Activated T-helper 1 cell treated with anti-CD3 and anti-CD28 coated beads, Interleukin-12 subunit alpha, Interleukin-12 subunit beta, Interleukin-2, Interleukin-4 antibody, amounts not matched to agents 30 ng/mL and 10 ng/mL and 1 ng/mL, durations not matched to agents 14 hours and 24 hours and 36 hours (primary cell): ENCODE data around the gene DIAPH2. TPM values are rescaled to one million over a fixed set of nuclear protein-coding genes. Genes with fewer than 3 reads are reported as not detected.

Source experiments
- DNase-seq: peaks from one replicate; pipeline ENCODE4 v3.0.0; 2021; ENCODE audit warnings: low spot score
- H3K27ac Mint-ChIP-seq: one replicate; pipeline ENCODE4 v1.8.0; 2021; ENCODE audit warnings: mild to moderate bottlenecking, mixed read lengths
- H3K27me3 Mint-ChIP-seq: one replicate; pipeline ENCODE4 v1.8.0; 2022; ENCODE audit warnings: mild to moderate bottlenecking, moderate library complexity, mixed read lengths; ENCODE audit not compliant: insufficient read depth
- H3K36me3 Mint-ChIP-seq: one replicate; pipeline ENCODE4 v1.8.0; 2021; ENCODE audit warnings: low read depth, mixed read lengths
- H3K4me1 Mint-ChIP-seq: one replicate; pipeline ENCODE4 v1.8.0; 2021; ENCODE audit warnings: low read depth, mixed read lengths
- H3K4me3 Mint-ChIP-seq: one replicate; pipeline ENCODE4 v1.8.0; 2021; ENCODE audit warnings: mild to moderate bottlenecking, moderate library complexity, mixed read lengths
- H3K9me3 Mint-ChIP-seq: one replicate; pipeline ENCODE4 v1.8.0; 2021; ENCODE audit warnings: mixed read lengths
- intact Hi-C: fragments of 100-400 bp; cut with micrococcal nuclease; formaldehyde crosslinking; loops from one replicate; pipeline ENCODE4 v1.15.1; 2024
- total RNA-seq: library from RNA; stranded (reverse); gene quantifications from 2 replicates; pipeline ENCODE4 v1.2.3, GENCODE V29; 2022

DIAPH2 gene
- total RNA-seq, 1 donor from 2014 or later, result 10.8 TPM

GRCh38 chrX:97006167-97006566 lies 321.5 kb downstream of the DIAPH2 start:
- H3K9me3 Mint-ChIP-seq, result no peaks in the 10 kb centered on the region
- no peaks in the 10 kb centered on the region for H3K4me1 Mint-ChIP-seq
- no peak for DNase-seq
- H3K36me3 Mint-ChIP-seq, result no peaks in the 10 kb centered on the region
- intact Hi-C loops, result no loop called here
- no peak overlapping the region for H3K4me3 Mint-ChIP-seq
- H3K27me3 Mint-ChIP-seq, result no peaks in the 10 kb centered on the region
- H3K27ac Mint-ChIP-seq, result no peak overlapping the region

- Mint-ChIP-seq H3K4me1 (no peaks in the 10 kb centered on the region), H3K36me3 (no peaks in the 10 kb centered on the region), H3K27ac (no peak overlapping the region), H3K9me3 (no peaks in the 10 kb centered on the region), H3K27me3 (no peaks in the 10 kb centered on the region), H3K4me3 (no peak overlapping the region)
- DNase-seq, result no peak
- intact Hi-C loops, result no loop called here
Observed at GRCh38 chrX:97009391-97009790, 324.7 kb downstream of the DIAPH2 start.

- H3K4me3 Mint-ChIP-seq, result no peak overlapping the region
- DNase-seq, result no peak
- H3K27me3 Mint-ChIP-seq, result no peaks in the 10 kb centered on the region
- H3K27ac Mint-ChIP-seq, result no peak overlapping the region
- H3K9me3 Mint-ChIP-seq, result no peaks in the 10 kb centered on the region
- no peaks in the 10 kb centered on the region for H3K36me3 Mint-ChIP-seq
- H3K4me1 Mint-ChIP-seq, result no peaks in the 10 kb centered on the region
- intact Hi-C loops, result no loop called here
Observed at GRCh38 chrX:97011540-97011939, 326.9 kb downstream of the DIAPH2 start.

- no peak overlapping the region for H3K27ac Mint-ChIP-seq
- H3K27me3 Mint-ChIP-seq, result no peaks in the 10 kb centered on the region
- H3K36me3 Mint-ChIP-seq, result no peaks in the 10 kb centered on the region
- H3K4me3 Mint-ChIP-seq, result no peak overlapping the region
- no peaks in the 10 kb centered on the region for H3K4me1 Mint-ChIP-seq
- intact Hi-C loops, result no loop called here
- DNase-seq, result no peak
- no peaks in the 10 kb centered on the region for H3K9me3 Mint-ChIP-seq
Observed at GRCh38 chrX:97016106-97016505, 331.5 kb downstream of the DIAPH2 start.

- Mint-ChIP-seq H3K27ac (no peak overlapping the region), H3K4me3 (no peak overlapping the region), H3K9me3 (no peaks in the 10 kb centered on the region), H3K27me3 (no peaks in the 10 kb centered on the region), H3K4me1 (no peaks in the 10 kb centered on the region), H3K36me3 (no peaks in the 10 kb centered on the region)
- intact Hi-C loops, result no loop called here
- DNase-seq, result no peak
Observed at GRCh38 chrX:97021680-97022079, 337.0 kb downstream of the DIAPH2 start.

GRCh38 chrX:97026406-97026805 lies 341.8 kb downstream of the DIAPH2 start:
- no peaks in the 10 kb centered on the region for H3K4me1 Mint-ChIP-seq
- intact Hi-C loops, result loop anchor here (2.0 to 5.0 kb wide), 2 partner anchors 376 to 658 kb away; no protein-coding TSS in a partner anchor
- H3K9me3 Mint-ChIP-seq, result no peaks in the 10 kb centered on the region
- no peaks in the 10 kb centered on the region for H3K27me3 Mint-ChIP-seq
- no peak overlapping the region for H3K27ac Mint-ChIP-seq
- H3K4me3 Mint-ChIP-seq, result no peak overlapping the region
- DNase-seq, result no peak
- H3K36me3 Mint-ChIP-seq, result no peaks in the 10 kb centered on the region

GRCh38 chrX:97027384-97027922 lies 342.8 kb downstream of the DIAPH2 start:
- Mint-ChIP-seq H3K4me3 (no peak overlapping the region), H3K9me3 (no peaks in the 10 kb centered on the region), H3K4me1 (no peaks in the 10 kb centered on the region), H3K27me3 (no peaks in the 10 kb centered on the region), H3K27ac (no peak overlapping the region), H3K36me3 (no peaks in the 10 kb centered on the region)
- no peak for DNase-seq
- intact Hi-C loops, result loop anchor here (2.0 to 5.0 kb wide), 2 partner anchors 375 to 657 kb away; no protein-coding TSS in a partner anchor

GRCh38 chrX:97030463-97030862 lies 345.8 kb downstream of the DIAPH2 start:
- DNase-seq, result no peak
- intact Hi-C loops, result loop anchor here (1.0 to 10.0 kb wide), 3 partner anchors 9 to 346 kb away; partner anchors contain the start of gene DIAPH2
- H3K27ac Mint-ChIP-seq, result no peak overlapping the region
- no peaks in the 10 kb centered on the region for H3K4me1 Mint-ChIP-seq
- H3K4me3 Mint-ChIP-seq, result no peak overlapping the region
- H3K36me3 Mint-ChIP-seq, result no peaks in the 10 kb centered on the region
- H3K27me3 Mint-ChIP-seq, result no peaks in the 10 kb centered on the region
- no peaks in the 10 kb centered on the region for H3K9me3 Mint-ChIP-seq

GRCh38 chrX:97030947-97031346 lies 346.3 kb downstream of the DIAPH2 start:
- no peak overlapping the region for H3K27ac Mint-ChIP-seq
- no peaks in the 10 kb centered on the region for H3K27me3 Mint-ChIP-seq
- no peak for DNase-seq
- no peaks in the 10 kb centered on the region for H3K9me3 Mint-ChIP-seq
- intact Hi-C loops, result loop anchor here (1.0 to 10.0 kb wide), 3 partner anchors 8 to 346 kb away; partner anchors contain the start of gene DIAPH2
- no peaks in the 10 kb centered on the region for H3K4me1 Mint-ChIP-seq
- H3K36me3 Mint-ChIP-seq, result no peaks in the 10 kb centered on the region
- H3K4me3 Mint-ChIP-seq, result no peak overlapping the region

- Mint-ChIP-seq H3K27ac (peak overlapping the region; percentile 52), H3K27me3 (no peaks in the 10 kb centered on the region), H3K9me3 (no peaks in the 10 kb centered on the region), H3K36me3 (no peaks in the 10 kb centered on the region), H3K4me3 (no peak overlapping the region), H3K4me1 (peaks cover 11% of the 10 kb centered on the region)
- no peak for DNase-seq
- intact Hi-C loops, result loop anchor here (1.0 to 10.0 kb wide), 2 partner anchors 9 to 355 kb away; partner anchors contain the start of gene DIAPH2
Observed at GRCh38 chrX:97039363-97040029, 354.9 kb downstream of the DIAPH2 start.

- Mint-ChIP-seq H3K9me3 (no peaks in the 10 kb centered on the region), H3K27me3 (no peaks in the 10 kb centered on the region), H3K4me1 (peaks cover 5% of the 10 kb centered on the region), H3K36me3 (no peaks in the 10 kb centered on the region), H3K4me3 (no peak overlapping the region), H3K27ac (no peak overlapping the region)
- intact Hi-C loops, result no loop called here
- DNase-seq, result no peak
Observed at GRCh38 chrX:97045470-97045869, 360.8 kb downstream of the DIAPH2 start.

- DNase-seq, result no peak
- Mint-ChIP-seq H3K9me3 (no peaks in the 10 kb centered on the region), H3K27ac (no peak overlapping the region), H3K36me3 (no peaks in the 10 kb centered on the region), H3K4me1 (peaks cover 8% of the 10 kb centered on the region), H3K27me3 (no peaks in the 10 kb centered on the region), H3K4me3 (no peak overlapping the region)
- intact Hi-C loops, result no loop called here
Observed at GRCh38 chrX:97046867-97047266, 362.2 kb downstream of the DIAPH2 start.

GRCh38 chrX:97050392-97050791 lies 365.8 kb downstream of the DIAPH2 start:
- no peaks in the 10 kb centered on the region for H3K36me3 Mint-ChIP-seq
- DNase-seq, result no peak
- H3K9me3 Mint-ChIP-seq, result no peaks in the 10 kb centered on the region
- intact Hi-C loops, result loop anchor here (10.0 kb wide), 1 partner anchor 354 kb away; no protein-coding TSS in a partner anchor
- peaks cover 8% of the 10 kb centered on the region for H3K4me1 Mint-ChIP-seq
- no peaks in the 10 kb centered on the region for H3K27me3 Mint-ChIP-seq
- no peak overlapping the region for H3K4me3 Mint-ChIP-seq
- H3K27ac Mint-ChIP-seq, result no peak overlapping the region
